ENCODE data around the gene EPHA6.

DNA sequence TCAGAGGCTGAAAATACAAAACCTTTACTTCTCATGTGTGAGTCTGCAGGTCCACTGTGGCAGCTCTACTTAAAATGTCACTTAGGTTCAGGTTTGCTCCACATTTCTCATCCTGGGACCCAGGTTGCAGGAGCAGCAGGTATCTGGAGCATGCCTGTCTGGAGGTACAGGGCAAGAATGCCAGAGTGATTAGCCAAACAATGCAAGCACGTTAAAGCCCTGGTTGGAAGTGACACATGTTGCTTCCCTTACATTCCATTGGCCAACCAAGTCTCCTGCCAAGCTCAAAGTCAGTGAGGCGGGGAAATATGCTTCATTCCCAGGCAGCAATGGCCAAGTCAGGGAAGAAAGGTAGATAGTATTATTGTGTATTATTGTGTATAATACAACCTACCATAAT lies 873.3 kb downstream of the EPHA6 start:
- TF ChIP-seq, protein P1, sequence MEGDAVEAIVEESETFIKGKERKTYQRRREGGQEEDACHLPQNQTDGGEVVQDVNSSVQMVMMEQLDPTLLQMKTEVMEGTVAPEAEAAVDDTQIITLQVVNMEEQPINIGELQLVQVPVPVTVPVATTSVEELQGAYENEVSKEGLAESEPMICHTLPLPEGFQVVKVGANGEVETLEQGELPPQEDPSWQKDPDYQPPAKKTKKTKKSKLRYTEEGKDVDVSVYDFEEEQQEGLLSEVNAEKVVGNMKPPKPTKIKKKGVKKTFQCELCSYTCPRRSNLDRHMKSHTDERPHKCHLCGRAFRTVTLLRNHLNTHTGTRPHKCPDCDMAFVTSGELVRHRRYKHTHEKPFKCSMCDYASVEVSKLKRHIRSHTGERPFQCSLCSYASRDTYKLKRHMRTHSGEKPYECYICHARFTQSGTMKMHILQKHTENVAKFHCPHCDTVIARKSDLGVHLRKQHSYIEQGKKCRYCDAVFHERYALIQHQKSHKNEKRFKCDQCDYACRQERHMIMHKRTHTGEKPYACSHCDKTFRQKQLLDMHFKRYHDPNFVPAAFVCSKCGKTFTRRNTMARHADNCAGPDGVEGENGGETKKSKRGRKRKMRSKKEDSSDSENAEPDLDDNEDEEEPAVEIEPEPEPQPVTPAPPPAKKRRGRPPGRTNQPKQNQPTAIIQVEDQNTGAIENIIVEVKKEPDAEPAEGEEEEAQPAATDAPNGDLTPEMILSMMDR (IDR thresholded peaks at IDR 0.05) = no peak
- no peak for TF ChIP-seq EP300 (IDR thresholded peaks at IDR 0.05)
